GM12872 (cell line): Measurements from ENCODE around the gene SLC9A4.

ENCODE experiments used
- CTCF ChIP-seq: IDR thresholded peaks from 3 replicates; pipeline ENCODE4 v1.5.1; 2011; ENCODE audit warnings: low read depth, mild to moderate bottlenecking, low read length, moderate library complexity; ENCODE audit not compliant: insufficient read depth

SLC9A4 gene

GRCh38 chr2:102455061-102455670 is 17.9 kb upstream of the SLC9A4 start:
- TF ChIP-seq CTCF, result no peak

GRCh38 chr2:102460467-102460866 is 12.6 kb upstream of the SLC9A4 start:
- no peak for TF ChIP-seq CTCF

- TF ChIP-seq CTCF, result no peak
Measured at GRCh38 chr2:102461188-102461587, 11.8 kb upstream of the SLC9A4 start.

- TF ChIP-seq CTCF, result no peak
Measured at GRCh38 chr2:102463160-102463559, 9.9 kb upstream of the SLC9A4 start.

- TF ChIP-seq CTCF, result no peak
Measured at GRCh38 chr2:102470168-102470567, 2.9 kb upstream of the SLC9A4 start.

GRCh38 chr2:102473631-102474030 is 605 bp downstream of the SLC9A4 start:
- TF ChIP-seq CTCF, result no peak

GRCh38 chr2:102474785-102475184 is 1.8 kb downstream of the SLC9A4 start:
- TF ChIP-seq CTCF, result no peak
